GM21825 (cell line): ENCODE measurements around the gene DHX30.
"Not testable (repeated sequence)": the region's sequence is repeated elsewhere in the genome, so short reads cannot be mapped to it uniquely, and the experiment has no call there.

ENCODE experiments used
- ATAC-seq: cut with Tn5 transposase; IDR thresholded peaks from one replicate; pipeline ENCODE4 v1.9.1; 2021; ENCODE audit warnings: mild to moderate bottlenecking, moderate library complexity; ENCODE audit not compliant: unreplicated experiment

DHX30 gene, protein sequence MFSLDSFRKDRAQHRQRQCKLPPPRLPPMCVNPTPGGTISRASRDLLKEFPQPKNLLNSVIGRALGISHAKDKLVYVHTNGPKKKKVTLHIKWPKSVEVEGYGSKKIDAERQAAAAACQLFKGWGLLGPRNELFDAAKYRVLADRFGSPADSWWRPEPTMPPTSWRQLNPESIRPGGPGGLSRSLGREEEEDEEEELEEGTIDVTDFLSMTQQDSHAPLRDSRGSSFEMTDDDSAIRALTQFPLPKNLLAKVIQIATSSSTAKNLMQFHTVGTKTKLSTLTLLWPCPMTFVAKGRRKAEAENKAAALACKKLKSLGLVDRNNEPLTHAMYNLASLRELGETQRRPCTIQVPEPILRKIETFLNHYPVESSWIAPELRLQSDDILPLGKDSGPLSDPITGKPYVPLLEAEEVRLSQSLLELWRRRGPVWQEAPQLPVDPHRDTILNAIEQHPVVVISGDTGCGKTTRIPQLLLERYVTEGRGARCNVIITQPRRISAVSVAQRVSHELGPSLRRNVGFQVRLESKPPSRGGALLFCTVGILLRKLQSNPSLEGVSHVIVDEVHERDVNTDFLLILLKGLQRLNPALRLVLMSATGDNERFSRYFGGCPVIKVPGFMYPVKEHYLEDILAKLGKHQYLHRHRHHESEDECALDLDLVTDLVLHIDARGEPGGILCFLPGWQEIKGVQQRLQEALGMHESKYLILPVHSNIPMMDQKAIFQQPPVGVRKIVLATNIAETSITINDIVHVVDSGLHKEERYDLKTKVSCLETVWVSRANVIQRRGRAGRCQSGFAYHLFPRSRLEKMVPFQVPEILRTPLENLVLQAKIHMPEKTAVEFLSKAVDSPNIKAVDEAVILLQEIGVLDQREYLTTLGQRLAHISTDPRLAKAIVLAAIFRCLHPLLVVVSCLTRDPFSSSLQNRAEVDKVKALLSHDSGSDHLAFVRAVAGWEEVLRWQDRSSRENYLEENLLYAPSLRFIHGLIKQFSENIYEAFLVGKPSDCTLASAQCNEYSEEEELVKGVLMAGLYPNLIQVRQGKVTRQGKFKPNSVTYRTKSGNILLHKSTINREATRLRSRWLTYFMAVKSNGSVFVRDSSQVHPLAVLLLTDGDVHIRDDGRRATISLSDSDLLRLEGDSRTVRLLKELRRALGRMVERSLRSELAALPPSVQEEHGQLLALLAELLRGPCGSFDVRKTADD

GRCh38 chr3:47802734-47803479 is at the start of gene DHX30:
TSS of gene DHX30 (plus strand) at chr3:47803138. CDS start at chr3:47810684, 7,546 bp downstream.
- peak; percentile 77 for ATAC-seq

DNA sequence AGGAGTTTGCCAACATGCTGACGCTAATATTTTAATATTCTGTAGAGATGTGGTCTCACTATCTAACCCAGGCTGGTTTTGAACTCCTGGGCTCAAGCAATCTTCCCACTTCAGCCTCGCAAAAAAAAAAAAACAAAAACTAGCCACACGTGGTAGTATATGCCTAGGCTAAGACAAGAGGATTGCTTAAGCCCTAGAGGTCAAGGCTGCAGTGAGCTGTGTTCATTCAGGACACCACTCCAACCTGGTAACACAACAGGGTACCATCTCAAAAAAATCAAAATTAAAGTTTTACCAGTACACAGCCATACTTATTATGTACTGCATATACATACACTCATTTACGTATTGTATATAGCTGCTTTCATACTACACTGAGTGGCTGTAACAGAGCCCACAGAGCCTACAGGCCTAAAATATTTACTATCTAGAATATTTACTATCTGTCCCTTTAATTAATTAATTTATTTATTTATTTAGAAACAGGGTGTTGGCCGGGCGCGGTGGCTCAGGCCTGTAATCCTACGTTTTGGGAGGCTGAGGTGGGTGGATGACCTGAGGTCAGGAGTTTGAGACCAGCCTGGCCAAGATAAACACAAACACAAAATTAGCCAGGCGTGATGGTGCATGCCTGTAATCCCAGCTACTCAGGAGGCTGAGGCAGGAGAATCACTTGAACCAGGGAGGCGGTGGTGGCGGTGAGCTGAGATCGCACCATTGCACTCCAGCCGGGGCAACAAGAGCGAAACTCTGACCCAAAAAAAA is 44.5 kb upstream of the DHX30 start:
- ATAC-seq: no peak

GRCh38 chr3:47760207-47760606 is 42.7 kb upstream of the DHX30 start:
- ATAC-seq: not testable (repeated sequence)

DNA sequence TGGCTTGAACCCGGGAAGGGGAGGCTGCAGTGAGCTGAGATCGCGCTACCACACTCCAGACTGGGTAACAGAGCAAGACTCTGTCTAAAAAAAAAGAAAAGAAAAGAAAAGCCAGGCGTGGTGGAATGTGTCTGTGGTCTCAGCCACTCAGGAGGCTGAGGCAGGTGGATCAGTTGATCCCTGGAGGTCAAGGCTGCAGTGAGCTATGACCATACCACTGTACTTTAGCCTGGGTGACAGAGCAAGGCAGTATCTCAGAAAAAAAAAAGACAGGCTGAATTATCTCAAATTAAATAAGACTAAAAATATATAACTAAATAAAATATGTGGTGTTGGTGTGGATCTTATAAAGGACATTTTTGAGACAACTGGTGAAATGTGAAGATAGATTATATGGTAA is 41.9 kb upstream of the DHX30 start:
- ATAC-seq: no peak

GRCh38 chr3:47762233-47762632 is 40.7 kb upstream of the DHX30 start:
- ATAC-seq: no peak

DNA sequence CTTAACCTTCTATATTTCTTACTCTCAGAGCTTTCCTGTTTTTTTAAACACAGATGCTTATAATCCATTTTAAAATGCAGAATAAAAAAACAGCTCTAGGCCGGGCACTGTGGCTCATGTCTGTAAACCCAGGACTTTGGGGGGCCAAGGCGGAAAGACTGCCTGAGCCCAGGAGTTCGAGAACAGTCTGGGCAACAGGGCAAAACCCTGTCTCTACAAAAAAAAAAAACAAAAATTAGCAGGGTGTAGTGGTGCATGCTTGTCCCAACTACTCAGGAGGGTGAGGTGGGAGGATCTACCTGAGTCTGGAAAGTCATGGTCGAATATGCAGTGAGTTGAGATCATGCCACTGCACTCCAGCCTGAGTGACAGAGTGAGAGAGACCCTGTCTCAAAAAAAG is 36.8 kb upstream of the DHX30 start:
- no peak for ATAC-seq

GRCh38 chr3:47772047-47772446 is 30.9 kb upstream of the DHX30 start:
- ATAC-seq: no peak

GRCh38 chr3:47772788-47773187 is 30.1 kb upstream of the DHX30 start:
- no peak for ATAC-seq

- ATAC-seq: no peak
These were observed 24.2 kb upstream of the DHX30 start for GRCh38 chr3:47778746-47779145.

GRCh38 chr3:47780741-47781684 is 21.9 kb upstream of the DHX30 start:
- ATAC-seq: peak; percentile 28

DNA sequence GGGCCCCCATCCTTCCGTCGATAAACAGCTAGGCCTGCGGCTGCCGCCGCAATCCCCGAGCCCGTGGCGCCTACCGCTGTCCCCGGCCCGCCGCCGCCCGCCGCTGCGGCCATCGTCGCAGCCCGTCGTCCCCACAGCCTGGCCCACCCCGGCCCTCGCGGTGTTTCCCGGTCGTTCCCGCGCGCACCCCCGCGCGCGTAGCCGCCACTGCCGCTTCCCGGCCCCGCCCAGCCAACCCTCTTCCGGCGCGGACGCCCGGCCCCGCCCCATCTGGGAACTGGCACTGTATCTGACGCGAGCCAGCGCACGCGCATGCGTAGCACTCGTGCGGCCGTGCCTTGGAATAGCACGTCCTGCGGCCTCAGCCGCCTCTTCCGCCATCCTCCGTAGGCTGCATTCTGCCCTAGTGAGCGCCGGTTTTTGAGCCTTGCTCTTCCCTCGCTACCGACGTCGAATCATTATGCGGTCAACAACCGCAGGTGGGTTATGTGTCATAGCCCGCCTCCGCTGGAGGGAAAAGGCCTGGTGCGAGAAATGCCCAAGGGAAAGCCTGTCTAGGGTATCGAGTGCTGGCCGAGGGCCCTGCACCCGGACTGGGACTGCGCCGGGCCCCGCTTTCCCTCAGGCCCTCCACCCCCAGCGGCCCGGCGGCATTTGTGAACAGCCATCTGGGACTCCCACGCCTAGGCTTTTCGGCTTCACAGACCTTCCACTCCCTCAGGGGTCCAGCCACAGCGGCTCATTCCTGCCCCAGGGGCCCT is 21.1 kb upstream of the DHX30 start, which contains the start of gene SMARCC1:
TSS of gene SMARCC1 (minus strand) at position 209 of the 761 bp plus-strand sequence. CDS start at position 113, 96 bp downstream.
- ATAC-seq: peak; percentile 75

GRCh38 chr3:47782446-47783308 is 20.3 kb upstream of the DHX30 start:
- ATAC-seq: peak; percentile 0

GRCh38 chr3:47783673-47784072 is 19.3 kb upstream of the DHX30 start:
- ATAC-seq: no peak

- no peak for ATAC-seq
These were observed 11.6 kb upstream of the DHX30 start for GRCh38 chr3:47791193-47791855.

DNA sequence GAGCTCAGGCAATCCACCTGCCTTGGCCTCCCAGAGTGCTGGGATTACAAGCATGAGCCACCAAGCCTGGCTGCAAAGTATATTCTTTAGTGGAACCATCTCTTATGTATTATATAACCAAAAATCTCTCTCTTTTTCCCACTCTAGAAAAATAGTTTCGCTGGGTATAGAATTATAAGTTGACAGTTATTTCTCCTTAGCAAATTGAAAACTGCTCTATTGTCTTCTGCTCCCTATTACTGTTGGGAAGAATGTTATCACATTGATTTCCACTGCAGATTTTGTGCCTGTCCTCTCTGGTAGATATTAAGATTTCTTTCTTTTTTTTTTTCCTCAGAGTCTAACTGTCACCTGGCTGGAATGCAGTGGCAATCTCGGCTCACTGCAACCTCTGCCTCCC is 10.2 kb upstream of the DHX30 start:
- ATAC-seq: no peak

DNA sequence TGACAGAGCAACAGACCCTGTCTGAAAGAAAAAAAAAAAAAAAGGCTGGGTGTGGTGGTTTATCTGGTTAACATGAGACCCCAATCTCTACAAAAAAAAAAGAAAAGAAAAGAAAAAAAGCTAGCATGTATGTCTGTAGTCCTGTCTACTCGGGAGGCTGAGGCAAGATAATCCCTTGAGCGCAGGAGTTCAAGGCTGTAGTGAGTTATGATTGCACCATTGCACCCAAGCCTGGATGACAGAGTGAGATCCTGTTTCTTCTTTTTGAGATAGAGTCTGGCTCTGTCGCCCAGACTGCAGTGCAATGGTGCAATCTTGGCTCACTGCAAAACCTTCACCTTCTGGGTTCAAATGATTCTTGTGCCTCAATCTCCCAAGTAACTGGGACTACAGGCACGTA is 8.4 kb upstream of the DHX30 start:
- no peak for ATAC-seq
